Mucosa of gallbladder (tissue), 1 donor: Measurements from ENCODE around the gene CNKSR1. TPM values are rescaled to one million over a fixed set of nuclear protein-coding genes. Genes with fewer than 3 reads are reported as not detected.

Experiments used
- DNase-seq: peaks from one replicate; pipeline ENCODE4 v3.0.0-alpha.2; 2020; ENCODE audit warnings: low spot score
- total RNA-seq: library from RNA; stranded (reverse); gene quantifications from one replicate; pipeline ENCODE4 v1.2.1, GENCODE V29; 2021
- donor health status: DM: no; HTN: no; CAD: no.

CNKSR1 gene
- 36.0 TPM for total RNA-seq

DNA sequence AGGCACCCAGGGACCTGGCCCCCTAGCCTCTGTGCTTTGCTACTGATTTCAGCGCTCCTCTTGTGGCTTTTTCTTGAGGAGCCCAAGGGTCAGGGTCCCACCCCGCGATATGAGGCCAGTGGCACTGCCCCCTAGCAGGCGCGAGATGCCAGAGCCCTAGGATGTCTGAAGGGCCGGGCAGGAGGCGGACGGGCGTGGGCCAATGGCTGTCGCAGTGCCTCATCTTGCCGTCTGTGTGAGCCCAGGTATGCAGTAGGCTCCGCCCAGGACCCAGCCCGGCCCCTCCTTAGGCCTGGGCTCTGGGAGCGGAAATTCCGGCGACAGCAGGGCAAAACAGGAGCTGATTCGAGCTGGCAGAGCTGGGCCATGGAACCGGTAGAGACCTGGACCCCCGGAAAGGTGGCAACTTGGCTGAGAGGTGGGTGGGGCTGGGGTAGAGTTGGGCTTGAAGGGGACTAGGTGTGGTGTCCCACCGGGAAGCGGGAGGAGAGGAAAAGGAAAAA lies at the start of gene CNKSR1:
Gene CNKSR1 (plus strand): TSS at position 310 of the 503 bp plus-strand sequence. CDS start 57 bp downstream, at position 367.
- DNase-seq: peak; percentile 75

DNA sequence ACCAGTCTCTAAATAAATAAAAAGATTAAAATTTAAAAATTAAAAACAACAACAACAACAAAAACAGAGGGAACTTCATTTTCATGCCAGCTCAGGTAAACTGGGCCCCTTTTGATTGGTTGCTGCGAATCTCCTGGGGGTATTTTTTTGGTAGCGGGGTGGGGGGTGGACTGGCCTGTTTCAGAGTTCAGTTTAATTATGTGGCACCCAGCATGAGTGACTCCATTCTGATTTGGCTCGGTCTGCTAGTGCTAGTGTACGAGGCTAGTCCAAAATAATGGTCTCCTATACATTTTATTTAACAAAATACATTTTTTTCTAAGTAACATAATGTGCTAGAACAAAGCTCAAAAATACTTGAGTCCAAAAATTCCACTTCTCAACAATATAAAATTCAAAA lies 47.5 kb upstream of the CNKSR1 start:
- DNase-seq: no peak

- no peak for DNase-seq
Measured at GRCh38 chr1:26130695-26131094, 46.6 kb upstream of the CNKSR1 start.

DNA sequence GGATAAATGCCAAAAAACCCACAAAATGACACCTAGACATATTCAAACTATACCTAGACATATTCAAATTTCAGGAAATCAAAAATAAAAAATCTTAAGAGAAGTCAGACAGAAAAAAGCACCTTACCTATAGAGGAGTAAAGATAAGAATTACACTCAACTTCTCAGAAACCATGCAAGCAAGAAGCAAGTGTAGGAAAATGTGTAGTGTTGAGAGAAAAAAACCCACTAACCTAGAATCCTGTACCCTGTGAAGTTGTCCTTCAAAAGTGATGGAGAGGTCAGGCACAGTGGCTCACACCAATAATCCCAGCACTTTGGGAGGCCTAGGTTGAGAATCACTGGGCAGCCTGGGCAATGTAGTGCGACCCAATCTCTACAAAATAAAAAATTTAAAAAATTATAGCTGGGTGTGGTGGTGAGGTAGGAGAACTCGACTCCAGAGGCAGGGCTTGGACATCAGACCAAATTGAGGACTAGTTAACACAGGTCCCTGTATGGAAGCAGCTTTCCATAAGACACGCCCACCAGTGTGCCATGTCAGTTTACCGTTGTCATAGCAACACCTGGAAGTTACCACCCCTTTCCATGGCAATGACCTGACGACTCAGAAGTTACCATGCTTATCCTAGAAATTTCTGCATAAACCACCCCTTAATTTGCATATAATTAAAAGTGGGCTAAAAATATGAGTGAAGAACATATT lies 45.0 kb upstream of the CNKSR1 start:
- DNase-seq: no peak

DNA sequence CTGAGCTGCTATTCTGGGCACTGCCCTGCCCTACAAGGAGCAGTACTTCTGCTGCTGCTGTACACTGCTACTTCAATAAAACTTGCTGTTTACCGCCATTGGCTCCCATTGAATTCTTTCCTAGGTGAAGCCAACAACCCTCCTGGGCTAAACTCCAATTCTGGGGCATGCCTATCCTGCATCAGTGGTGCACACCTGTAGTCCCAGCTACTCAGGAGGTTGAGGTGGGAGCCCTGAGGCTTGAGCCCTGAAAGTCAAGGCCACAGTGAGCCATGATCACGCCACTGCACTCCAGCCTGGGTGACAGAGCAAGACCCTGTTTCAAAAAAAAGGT lies 44.5 kb upstream of the CNKSR1 start:
- no peak for DNase-seq

GRCh38 chr1:26134466-26134865 lies 42.8 kb upstream of the CNKSR1 start:
- no peak for DNase-seq

DNA sequence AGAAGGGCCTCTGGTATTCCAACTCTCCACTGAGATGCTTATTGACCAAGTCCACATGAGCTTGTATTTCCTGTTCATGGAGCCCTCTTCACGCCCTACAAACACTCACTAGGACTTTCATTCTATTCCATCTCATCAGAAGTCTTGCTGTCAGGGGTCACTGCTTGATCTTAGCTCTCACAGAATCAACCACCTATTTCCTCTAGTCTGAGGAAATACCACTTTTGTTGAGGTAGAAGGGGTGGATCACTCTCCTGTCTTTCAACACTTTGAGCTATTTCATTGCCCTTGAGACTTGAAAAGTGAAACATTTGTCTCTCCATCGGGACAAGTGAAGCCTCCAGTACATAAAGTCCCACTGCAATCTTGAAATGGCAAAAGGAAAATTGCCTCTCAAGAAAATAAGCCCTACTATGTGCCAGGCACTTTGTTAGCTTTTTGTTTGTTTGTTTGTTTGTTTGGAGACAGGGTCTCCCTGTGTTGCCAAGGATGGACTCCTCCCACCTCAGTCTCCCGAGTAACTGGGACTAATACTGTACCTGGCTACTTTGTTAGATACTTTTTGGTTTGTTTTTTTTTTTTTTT lies 38.2 kb upstream of the CNKSR1 start:
- DNase-seq: no peak

DNA sequence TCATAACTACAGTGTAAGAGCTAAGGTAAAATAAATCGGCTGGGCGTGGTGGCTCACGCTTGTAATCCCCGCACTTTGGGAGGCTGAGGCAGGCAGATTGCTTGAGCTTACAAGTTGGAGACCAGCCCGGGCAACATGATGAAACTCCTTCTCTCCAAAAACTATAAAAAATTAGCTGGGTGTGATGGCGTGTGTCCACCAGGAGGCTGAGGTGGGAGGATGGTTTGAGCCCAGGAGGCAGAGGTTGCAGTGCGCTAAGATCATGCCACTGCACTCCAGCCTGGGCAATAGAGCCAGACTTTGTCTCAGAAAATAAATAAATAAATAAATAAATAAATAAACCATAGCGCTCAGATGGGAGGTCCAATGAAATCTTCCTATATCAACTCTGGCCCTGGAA lies 35.1 kb upstream of the CNKSR1 start:
- DNase-seq: no peak

DNA sequence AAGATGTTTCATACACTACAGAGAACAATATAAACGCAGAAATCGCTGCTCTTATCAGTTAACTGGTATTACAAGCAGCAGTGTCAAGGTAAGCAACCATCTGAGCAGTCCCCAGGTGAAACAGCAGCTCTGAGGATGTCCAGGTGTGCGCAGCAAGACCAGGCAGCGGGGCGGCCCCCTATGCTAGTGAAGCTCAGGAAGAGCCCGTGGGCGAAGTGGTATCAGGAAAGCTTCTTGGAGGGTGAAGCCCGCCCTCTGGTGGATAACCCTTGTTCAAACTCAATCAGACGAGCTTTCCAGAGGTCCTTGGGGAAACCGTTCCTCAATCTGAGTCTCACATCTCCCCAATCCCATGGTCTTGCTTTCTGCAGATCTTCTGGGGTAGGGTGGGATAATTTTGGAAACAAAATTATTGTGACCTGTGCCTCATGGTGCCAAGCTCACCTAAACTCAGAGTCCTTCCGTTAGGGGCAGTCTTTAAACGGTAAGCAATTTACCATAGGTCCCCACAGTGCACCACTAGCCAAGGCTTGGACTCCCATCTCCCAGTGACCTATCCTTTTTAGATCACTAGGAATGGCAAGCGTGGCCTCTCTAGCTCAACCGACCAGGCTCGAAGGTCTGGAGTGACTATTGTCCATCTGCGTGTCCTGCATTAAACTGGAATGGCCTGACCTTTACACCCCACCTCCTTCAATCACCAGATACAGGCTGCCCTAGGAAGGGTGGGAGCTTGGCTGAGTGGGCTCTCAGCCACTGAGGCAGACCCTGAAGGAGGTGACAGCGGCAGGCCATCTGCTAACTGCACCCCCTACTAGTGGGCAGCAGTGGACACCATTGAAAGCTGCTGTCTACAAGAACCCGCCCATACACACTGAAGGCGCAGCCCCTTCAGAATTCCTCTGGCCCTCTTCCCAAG lies 32.0 kb upstream of the CNKSR1 start:
- peak; percentile 87 for DNase-seq

DNA sequence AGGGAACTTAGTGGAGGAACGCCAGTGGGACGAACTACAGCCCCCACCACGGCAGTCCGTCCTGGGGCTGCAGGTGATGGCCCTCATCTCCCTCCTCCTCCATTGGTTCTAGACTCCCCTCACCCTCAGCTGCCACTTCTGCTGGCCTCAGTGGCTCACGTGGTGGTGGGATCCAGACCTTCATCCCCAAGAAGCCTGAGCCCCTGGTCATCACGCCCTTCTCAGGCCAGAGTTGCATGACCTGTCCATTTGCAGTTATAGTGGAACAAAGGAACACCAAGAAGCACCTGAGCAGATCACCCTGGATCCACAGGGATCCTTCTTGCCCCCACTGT lies 31.4 kb upstream of the CNKSR1 start:
- DNase-seq: no peak

DNA sequence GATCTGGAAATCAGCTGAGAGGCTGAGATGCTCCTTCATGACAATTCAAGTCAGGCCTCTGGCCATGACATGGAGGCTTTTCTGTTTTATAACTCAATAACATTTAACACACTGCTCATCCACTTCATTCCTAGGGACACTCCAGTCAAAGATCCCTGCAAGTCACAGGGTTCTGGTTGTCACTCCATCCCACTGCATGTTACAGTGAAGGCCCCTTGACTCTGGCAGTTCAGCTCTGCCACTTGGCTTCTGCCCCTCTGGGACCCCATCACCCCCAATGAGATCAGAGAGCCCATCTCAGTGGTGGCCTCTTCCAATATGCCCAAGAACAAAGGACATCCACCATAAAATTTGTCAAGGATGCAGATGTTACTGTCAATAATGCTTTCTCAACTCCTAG lies 28.4 kb upstream of the CNKSR1 start:
- DNase-seq: no peak

- no peak for DNase-seq
Measured at GRCh38 chr1:26153966-26154532, 23.2 kb upstream of the CNKSR1 start.

- DNase-seq: no peak
Measured at GRCh38 chr1:26154750-26155149, 22.5 kb upstream of the CNKSR1 start.

GRCh38 chr1:26155370-26156284 lies 21.7 kb upstream of the CNKSR1 start:
- no peak for DNase-seq

DNA sequence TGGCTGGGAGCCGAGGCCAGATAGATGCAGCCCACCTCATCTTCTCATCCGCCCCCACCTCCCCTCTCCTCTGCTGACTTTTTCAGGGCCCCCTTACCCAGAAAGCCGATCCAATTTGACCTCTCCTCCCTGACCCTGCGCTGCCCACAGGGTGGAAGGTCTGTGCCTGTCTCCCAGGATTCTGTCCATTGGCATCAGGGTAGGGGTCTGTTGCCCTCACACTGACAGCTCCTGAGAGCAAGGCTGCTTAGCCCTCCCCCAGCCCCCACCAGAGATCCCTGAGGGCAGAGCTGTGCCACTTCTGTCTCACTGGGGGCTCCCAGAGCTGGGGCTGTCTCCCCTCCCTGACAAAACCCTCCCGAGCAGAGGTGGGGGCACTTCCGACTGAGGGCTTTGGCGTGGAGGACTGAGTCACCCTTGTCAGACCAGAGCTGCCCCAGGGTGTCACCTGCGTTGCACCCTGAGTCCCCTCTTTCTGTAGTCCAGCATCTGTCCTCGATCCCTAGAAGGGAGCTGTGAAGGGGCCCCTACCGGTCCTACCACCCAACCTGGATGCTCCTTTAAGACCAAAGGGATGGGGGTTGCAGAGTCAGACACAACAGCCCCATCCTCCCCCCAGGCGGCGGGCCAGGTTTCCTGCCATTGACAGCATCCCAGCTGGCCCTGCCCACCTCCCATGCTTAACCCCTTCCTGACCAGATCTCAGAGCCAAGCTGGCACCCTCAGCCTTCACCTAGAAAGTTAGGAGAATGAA lies 20.8 kb upstream of the CNKSR1 start:
- no peak for DNase-seq

DNA sequence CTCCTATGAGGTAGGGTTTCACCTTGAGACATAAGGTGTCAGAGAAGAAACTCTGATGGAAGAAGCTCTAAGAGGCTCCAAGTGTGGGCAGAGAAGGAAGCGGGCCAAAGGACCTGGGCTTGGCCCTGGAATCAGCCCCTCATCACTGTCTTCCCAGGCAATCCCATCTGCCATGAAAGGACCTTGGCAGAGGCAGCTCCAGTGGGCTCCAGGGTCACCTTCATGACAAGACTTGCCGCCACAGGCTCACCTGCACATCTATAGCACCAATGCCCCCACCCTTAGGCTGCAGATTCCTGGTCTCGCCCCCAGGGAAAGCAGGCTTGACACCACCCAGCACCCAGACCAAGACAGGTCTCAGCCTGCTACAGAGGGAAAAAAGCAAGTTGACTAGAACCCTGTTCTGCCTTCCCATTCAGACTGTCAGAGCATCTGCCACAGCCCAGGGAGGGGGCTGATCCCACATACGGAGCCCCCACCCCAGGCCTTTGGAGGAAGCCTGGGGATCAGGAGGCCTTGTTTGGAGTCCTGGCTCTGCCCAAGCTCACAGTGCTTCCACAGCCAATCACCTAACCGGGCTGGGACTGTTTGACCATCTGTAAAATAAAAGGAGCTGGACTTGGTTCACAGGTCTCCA lies 18.9 kb upstream of the CNKSR1 start:
- no peak for DNase-seq

- no peak for DNase-seq
Measured at GRCh38 chr1:26158908-26159742, 18.2 kb upstream of the CNKSR1 start, which contains the start of gene FAM110D. Gene FAM110D, plus strand, starts transcription at chr1:26159079. Its CDS starts 2,213 bp downstream, at chr1:26161292.

GRCh38 chr1:26159743-26160039 lies 17.6 kb upstream of the CNKSR1 start:
- DNase-seq: no peak
